SK-N-SH treated with all-trans-retinoic acid at 6 μM for 48 hours (cell line): ENCODE data around the gene SELENOM.
"Not testable (repeated sequence)": the region's sequence is repeated elsewhere in the genome, so short reads cannot be mapped to it uniquely, and the experiment has no call there.

Source experiments
- ATAC-seq: fragments of 200-7000 bp; cut with Tn5 transposase; 3 replicates; pipeline ENCODE4 v1.9.1; 2020; ENCODE audit warnings: mild to moderate bottlenecking, moderate library complexity
- ARNTL ChIP-seq: fragments of 450-650 bp; formaldehyde crosslinking; IDR thresholded peaks from 2 replicates; pipeline ENCODE4 v1.5.0; 2020; ENCODE audit warnings: low read depth, mild to moderate bottlenecking, moderate library complexity, borderline replicate concordance
- BACH2 ChIP-seq: fragments of 250-450 bp; sonication (Bioruptor Pico); IDR thresholded peaks from 2 replicates; pipeline ENCODE4 v1.9.0; 2021; ENCODE audit warnings: mild to moderate bottlenecking, borderline replicate concordance
- CSDC2 ChIP-seq: fragments of 250-450 bp; sonication (Bioruptor Pico); IDR thresholded peaks from 2 replicates; pipeline ENCODE4 v1.5.0; 2020; ENCODE audit warnings: mild to moderate bottlenecking, moderate library complexity
- ESRRG ChIP-seq: fragments of 250-450 bp; sonication (Bioruptor Pico); IDR thresholded peaks from 2 replicates; pipeline ENCODE4 v1.6.1; 2021; ENCODE audit warnings: mild to moderate bottlenecking
- GLIS3 ChIP-seq: fragments of 250-450 bp; sonication (Bioruptor Pico); IDR thresholded peaks from 2 replicates; pipeline ENCODE4 v1.5.0; 2020; ENCODE audit warnings: mild to moderate bottlenecking, moderate library complexity
- ISL1 ChIP-seq: fragments of 250-450 bp; sonication (Bioruptor Pico); IDR thresholded peaks from 2 replicates; pipeline ENCODE4 v2.1.2; 2022; ENCODE audit warnings: mild to moderate bottlenecking, moderate library complexity
- OSR1 ChIP-seq: fragments of 250-450 bp; sonication (Bioruptor Pico); IDR thresholded peaks from 2 replicates; pipeline ENCODE4 v1.8.0; 2022; ENCODE audit warnings: moderate library complexity, mild to moderate bottlenecking, inconsistent platforms
- PPARA ChIP-seq: fragments of 250-450 bp; sonication (Bioruptor Pico); IDR thresholded peaks from 2 replicates; pipeline ENCODE4 v1.5.0; 2020; ENCODE audit warnings: mild to moderate bottlenecking, borderline replicate concordance
- RARB ChIP-seq: fragments of 250-450 bp; sonication (Bioruptor Pico); IDR thresholded peaks from 2 replicates; pipeline ENCODE4 v1.8.0; 2021; ENCODE audit warnings: mild to moderate bottlenecking, moderate library complexity
- SNAI2 ChIP-seq: fragments of 250-450 bp; sonication (Bioruptor Pico); IDR thresholded peaks from 2 replicates; pipeline ENCODE4 v1.5.0; 2020; ENCODE audit warnings: mild to moderate bottlenecking, moderate library complexity
- TCF4 ChIP-seq: fragments of 250-450 bp; sonication (Bioruptor Pico); IDR thresholded peaks from 2 replicates; pipeline ENCODE4 v1.8.0; 2021; ENCODE audit warnings: mild to moderate bottlenecking, moderate library complexity, borderline replicate concordance
- TOX ChIP-seq: fragments of 250-450 bp; sonication (Bioruptor Pico); IDR thresholded peaks from 2 replicates; pipeline ENCODE4 v1.8.0; 2021; ENCODE audit warnings: mild to moderate bottlenecking, moderate library complexity, borderline replicate concordance
- ZC3H10 ChIP-seq: fragments of 250-450 bp; sonication (Bioruptor Pico); IDR thresholded peaks from 2 replicates; pipeline ENCODE4 v1.5.1; 2021; ENCODE audit warnings: mild to moderate bottlenecking, moderate library complexity
- ZFP3 ChIP-seq: fragments of 250-450 bp; sonication (Bioruptor Pico); IDR thresholded peaks from 2 replicates; pipeline ENCODE4 v1.5.0; 2020; ENCODE audit warnings: mild to moderate bottlenecking, moderate library complexity
- ZFP30 ChIP-seq: fragments of 450-650 bp; formaldehyde crosslinking; IDR thresholded peaks from 2 replicates; pipeline ENCODE4 v1.5.0; 2022; ENCODE audit warnings: mild to moderate bottlenecking, moderate library complexity
- ZNF565 ChIP-seq: fragments of 450-650 bp; formaldehyde crosslinking; conservative IDR thresholded peaks from 2 replicates; pipeline ENCODE4 v1.5.0; 2020; ENCODE audit warnings: low read depth, mild to moderate bottlenecking, moderate library complexity
- ZNF70 ChIP-seq: fragments of 450-650 bp; formaldehyde crosslinking; IDR thresholded peaks from 2 replicates; pipeline ENCODE4 v1.5.0; 2020; ENCODE audit warnings: mild to moderate bottlenecking, moderate library complexity
- ZNF8 ChIP-seq: fragments of 450-650 bp; formaldehyde crosslinking; IDR thresholded peaks from 2 replicates; pipeline ENCODE4 v1.5.0; 2020; ENCODE audit warnings: mild to moderate bottlenecking, moderate library complexity
- TF ChIP-seq, protein P1 (sequence below): fragments of 250-450 bp; sonication (Bioruptor Pico); IDR thresholded peaks from 2 replicates; pipeline ENCODE4 v1.5.1; 2021; ENCODE audit warnings: mild to moderate bottlenecking, moderate library complexity
- TF ChIP-seq, protein P2 (sequence below): fragments of 250-450 bp; sonication (Bioruptor Pico); IDR thresholded peaks from 2 replicates; pipeline ENCODE4 v1.5.1; 2020; ENCODE audit warnings: low read depth, mild to moderate bottlenecking, moderate library complexity

SELENOM gene

DNA sequence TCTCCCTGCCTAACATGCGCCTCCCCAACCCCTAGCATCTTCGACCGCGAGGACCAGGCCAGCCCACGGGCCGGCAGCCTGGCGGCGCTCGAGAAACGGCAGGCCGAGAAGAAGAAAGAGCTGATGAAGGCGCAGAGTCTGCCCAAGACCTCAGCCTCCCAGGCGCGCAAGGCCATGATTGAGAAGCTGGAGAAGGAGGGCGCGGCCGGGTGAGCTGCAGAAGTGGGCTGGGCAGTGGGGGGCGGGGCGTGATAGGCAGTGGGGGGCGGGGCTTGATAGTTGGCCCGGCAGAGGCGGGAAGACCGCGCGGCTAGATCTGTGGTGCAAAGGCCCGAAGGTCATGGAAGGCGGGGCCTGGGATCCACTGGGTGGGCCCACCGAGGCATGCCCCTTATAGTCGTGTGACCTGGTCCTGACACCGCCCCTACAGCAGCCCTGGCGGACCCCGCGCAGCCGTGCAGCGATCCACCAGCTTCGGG, 8.7 kb downstream of the SELENOM start:
- ATAC-seq: no peak
- TF ChIP-seq, protein P1, sequence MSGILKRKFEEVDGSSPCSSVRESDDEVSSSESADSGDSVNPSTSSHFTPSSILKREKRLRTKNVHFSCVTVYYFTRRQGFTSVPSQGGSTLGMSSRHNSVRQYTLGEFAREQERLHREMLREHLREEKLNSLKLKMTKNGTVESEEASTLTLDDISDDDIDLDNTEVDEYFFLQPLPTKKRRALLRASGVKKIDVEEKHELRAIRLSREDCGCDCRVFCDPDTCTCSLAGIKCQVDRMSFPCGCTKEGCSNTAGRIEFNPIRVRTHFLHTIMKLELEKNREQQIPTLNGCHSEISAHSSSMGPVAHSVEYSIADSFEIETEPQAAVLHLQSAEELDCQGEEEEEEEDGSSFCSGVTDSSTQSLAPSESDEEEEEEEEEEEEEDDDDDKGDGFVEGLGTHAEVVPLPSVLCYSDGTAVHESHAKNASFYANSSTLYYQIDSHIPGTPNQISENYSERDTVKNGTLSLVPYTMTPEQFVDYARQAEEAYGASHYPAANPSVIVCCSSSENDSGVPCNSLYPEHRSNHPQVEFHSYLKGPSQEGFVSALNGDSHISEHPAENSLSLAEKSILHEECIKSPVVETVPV (CRISPR knock-in tag): no peak
- no peak for TF ChIP-seq GLIS3

DNA sequence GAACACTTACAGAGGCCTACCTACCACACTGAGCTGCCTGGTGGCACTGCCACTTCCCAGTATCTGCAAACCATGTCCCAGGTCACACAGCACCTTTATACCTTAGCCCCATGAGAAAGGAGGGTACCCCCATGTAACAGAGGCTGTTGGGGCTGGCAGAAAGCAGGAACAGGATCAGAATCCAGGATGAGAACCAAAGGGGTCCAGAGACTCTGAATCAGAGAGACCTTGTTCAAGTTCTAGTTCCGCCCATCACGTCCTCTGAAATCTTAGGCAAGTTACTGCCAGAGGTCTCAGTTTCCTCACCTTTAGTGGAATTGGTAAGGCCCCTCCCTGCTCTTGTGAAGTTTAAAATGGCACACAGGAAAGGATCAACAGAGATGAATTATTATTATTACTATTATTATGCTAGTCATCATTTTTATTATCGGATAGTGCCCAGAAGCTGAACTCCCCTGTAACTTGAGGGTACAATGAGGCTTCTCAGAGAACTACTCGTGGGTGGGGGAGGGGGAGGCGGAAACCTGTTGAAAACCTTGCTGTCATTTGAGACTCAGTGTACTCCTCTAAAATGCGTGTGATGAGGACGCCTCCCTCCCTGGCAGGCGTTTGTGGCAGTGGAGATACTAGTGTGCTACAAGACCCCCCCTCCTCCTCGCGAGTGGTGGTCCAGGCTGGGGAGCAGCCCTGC, 9.3 kb downstream of the SELENOM start:
- ATAC-seq: no peak
- TF ChIP-seq GLIS3 (no peak), RARB (CRISPR knock-in tag) (no peak), ZFP3 (CRISPR knock-in tag) (no peak), ZNF8 (CRISPR knock-in tag) (no peak)

DNA sequence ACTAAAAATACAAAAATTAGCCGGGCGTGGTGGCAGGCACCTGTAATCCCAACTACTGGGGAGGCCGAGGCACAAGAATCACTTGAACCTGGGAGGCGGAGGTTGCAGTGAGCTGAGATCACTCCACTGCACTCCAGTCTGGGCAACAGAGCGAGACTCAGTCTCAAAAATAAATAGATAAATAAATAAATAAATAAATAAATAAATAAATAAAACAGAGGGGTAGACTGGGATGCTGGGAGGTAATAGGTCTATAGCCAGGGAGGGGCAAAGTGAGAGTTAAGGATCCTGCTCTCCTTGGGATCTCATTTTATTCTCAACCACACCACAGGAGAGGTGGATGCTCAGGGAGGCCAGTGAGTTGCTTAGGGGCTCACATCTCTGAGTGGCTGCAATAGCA, 9.8 kb downstream of the SELENOM start:
- ATAC-seq: not testable (repeated sequence)

DNA sequence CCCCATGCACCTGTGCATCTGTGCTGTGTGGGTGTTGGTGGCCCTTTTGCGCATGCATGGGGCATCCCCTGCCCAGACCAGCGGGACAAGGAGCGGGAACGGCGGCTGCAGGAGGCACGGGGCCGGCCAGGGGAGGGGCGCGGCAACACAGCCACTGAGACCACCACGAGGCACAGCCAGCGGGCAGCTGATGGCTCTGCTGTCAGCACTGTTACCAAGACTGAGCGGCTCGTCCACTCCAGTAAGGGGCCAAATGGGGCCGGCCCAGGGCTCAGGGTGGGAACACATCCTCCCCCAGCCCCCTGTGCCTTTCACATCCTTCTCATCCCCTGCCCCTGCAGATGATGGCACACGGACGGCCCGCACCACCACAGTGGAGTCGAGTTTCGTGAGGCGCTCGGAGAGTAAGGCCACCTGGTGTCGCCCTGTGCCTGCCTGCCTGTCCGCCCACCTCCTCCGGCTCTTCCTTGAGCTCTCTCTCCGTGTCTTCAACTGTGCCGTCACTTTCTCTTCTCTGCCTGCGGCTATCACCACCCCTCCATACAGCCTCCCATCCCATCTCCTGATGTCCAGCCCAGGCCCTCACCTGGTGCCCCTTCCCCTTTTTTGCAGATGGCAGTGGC, 10.6 kb downstream of the SELENOM start:
- ATAC-seq: no peak
- no peak for TF ChIP-seq GLIS3
- TF ChIP-seq ZNF8 (CRISPR knock-in tag): no peak
- TF ChIP-seq SNAI2 (CRISPR knock-in tag): no peak
- TF ChIP-seq ISL1 (CRISPR knock-in tag): no peak

DNA sequence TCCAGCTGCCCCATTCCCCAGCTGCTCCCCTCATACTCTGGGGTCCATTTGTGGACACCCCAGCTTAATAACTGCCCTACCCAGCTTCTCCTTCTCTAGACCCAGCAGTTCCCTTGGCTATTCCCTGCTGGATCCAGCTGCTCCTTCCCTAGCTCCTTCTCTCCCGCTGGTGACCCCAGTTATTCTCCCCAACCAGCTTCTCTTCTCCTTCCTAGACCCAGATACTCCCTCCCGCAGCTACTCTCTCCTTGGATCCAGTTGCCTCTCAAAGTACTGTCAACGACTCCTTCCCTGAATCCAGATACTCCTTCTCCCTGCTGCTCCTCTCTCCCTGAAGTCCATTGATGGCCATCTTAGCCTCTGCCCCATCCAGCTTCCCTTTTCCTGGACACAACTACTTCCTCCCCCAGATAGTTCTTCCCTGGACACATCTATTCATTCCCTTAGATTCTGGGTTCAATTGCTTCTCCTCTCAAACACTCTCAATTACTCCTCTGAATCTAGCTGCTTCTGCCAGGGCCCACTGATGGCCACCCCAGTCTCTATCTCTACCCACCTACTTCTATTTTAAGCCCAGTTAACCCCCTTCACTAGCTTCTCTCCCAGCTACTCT, 11.6 kb downstream of the SELENOM start:
- no peak for ATAC-seq
- no peak for TF ChIP-seq ISL1 (CRISPR knock-in tag)
- no peak for TF ChIP-seq ZNF565 (CRISPR knock-in tag)
- TF ChIP-seq ESRRG: no peak
- TF ChIP-seq OSR1 (CRISPR knock-in tag): no peak
- no peak for TF ChIP-seq BACH2 (CRISPR knock-in tag)
- TF ChIP-seq GLIS3: no peak
- no peak for TF ChIP-seq TOX (CRISPR knock-in tag)
- no peak for TF ChIP-seq ZFP30
- TF ChIP-seq, all 23 proteins: peak for 0

DNA sequence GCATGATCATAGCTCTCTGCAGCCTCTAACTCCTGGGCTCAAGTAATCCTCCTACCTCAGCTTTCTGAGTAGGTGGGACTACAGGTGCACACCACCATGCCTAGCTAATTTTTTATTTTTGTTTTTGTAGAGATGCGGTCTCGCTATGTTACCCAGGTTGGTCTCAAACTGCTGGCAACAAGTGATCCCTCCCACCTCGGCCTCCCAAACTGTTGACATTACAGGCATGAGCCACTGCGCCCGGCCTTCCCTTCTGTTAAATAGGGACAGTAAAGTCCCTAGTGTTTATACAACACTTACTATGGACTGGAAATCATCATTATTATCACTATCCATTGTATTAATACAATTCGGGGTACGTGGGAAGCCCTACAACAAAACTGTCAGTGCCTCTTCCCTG, 12.6 kb downstream of the SELENOM start:
- TF ChIP-seq ESRRG (no peak), TOX (CRISPR knock-in tag) (no peak), TCF4 (no peak), ARNTL (no peak), OSR1 (CRISPR knock-in tag) (no peak), GLIS3 (no peak), ZFP30 (no peak), BACH2 (CRISPR knock-in tag) (no peak), CSDC2 (CRISPR knock-in tag) (no peak), RARB (CRISPR knock-in tag) (no peak), ZNF565 (CRISPR knock-in tag) (no peak), ZC3H10 (no peak), PPARA (no peak), ISL1 (CRISPR knock-in tag) (no peak), ZNF70 (CRISPR knock-in tag) (no peak)
- TF ChIP-seq, protein P2, sequence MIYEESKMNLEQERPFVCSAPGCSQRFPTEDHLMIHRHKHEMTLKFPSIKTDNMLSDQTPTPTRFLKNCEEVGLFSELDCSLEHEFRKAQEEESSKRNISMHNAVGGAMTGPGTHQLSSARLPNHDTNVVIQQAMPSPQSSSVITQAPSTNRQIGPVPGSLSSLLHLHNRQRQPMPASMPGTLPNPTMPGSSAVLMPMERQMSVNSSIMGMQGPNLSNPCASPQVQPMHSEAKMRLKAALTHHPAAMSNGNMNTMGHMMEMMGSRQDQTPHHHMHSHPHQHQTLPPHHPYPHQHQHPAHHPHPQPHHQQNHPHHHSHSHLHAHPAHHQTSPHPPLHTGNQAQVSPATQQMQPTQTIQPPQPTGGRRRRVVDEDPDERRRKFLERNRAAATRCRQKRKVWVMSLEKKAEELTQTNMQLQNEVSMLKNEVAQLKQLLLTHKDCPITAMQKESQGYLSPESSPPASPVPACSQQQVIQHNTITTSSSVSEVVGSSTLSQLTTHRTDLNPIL (CRISPR knock-in tag): no peak
- TF ChIP-seq, protein P1 (CRISPR knock-in tag): no peak
- TF ChIP-seq, all 23 proteins: peak for 0
- no peak for ATAC-seq
